Measurements from ENCODE around the gene TTLL12. TPM values are rescaled to one million over a fixed set of nuclear protein-coding genes. Genes with fewer than 3 reads are reported as not detected.

The TTLL12 gene
- total RNA-seq, 1 donor from 2014 or later: 36.6 TPM

DNA sequence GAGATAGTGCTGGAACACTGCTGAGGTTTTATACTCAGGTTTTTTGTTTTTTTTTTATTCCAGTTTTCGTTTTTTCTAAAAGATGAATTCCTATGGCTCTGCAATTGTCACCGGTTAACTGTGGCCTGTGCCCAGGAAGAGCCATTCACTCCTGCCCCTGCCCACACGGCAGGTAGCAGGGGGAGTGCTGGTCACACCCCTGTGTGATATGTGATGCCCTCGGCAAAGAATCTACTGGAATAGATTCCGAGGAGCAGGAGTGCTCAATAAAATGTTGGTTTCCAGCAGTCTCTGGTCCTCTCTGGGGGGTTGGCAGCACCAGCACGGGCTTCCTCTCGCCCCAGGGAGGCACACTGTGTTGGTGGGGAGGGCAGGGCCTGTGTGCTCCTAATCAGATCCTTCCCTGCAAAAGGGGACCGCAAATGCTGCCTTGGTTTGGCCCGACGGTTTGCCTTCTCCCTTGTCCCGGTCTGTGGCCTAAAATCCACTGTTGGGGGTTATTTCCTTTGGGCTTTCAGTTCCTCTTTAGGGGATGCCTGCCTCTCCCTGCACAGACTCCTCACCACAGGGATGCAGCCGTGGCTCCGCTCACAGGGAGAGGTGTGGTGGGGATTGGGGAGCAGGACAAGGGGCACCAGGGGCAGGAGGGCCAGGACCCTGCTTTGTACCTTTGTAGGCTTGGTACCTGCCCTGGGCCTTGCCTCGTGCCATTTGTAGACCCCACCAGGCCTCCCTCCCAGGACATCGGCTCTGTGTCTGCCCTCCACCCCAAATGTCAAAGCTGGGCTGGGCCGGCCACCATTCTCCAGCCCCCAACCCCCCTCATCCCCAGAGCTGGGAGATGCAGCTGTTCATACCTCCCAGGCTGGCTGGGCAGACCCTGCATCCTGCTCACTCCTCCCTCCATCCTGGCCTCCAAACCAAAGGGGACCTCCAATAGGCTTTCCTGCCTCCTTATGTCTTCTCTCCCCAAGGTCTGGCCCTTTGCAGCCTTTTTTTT, 57.2 kb downstream of the TTLL12 start:
- no peak overlapping the region for H3K4me3 Mint-ChIP-seq (ENCODE audit: unreplicated experiment)
- H3K36me3 Mint-ChIP-seq (ENCODE audit: unreplicated experiment): no peaks in the 10 kb centered on the region
- peaks cover 4% of the 10 kb centered on the region for H3K4me1 Mint-ChIP-seq (ENCODE audit: low read depth, unreplicated experiment)
- H3K9me3 Mint-ChIP-seq (ENCODE audit: unreplicated experiment): peaks cover 2% of the 10 kb centered on the region
- TF ChIP-seq, protein P1, sequence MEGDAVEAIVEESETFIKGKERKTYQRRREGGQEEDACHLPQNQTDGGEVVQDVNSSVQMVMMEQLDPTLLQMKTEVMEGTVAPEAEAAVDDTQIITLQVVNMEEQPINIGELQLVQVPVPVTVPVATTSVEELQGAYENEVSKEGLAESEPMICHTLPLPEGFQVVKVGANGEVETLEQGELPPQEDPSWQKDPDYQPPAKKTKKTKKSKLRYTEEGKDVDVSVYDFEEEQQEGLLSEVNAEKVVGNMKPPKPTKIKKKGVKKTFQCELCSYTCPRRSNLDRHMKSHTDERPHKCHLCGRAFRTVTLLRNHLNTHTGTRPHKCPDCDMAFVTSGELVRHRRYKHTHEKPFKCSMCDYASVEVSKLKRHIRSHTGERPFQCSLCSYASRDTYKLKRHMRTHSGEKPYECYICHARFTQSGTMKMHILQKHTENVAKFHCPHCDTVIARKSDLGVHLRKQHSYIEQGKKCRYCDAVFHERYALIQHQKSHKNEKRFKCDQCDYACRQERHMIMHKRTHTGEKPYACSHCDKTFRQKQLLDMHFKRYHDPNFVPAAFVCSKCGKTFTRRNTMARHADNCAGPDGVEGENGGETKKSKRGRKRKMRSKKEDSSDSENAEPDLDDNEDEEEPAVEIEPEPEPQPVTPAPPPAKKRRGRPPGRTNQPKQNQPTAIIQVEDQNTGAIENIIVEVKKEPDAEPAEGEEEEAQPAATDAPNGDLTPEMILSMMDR (IDR thresholded peaks at IDR 0.05; ENCODE audit: partially characterized antibody, unreplicated experiment): no peak
- DNase-seq: no peak
- peaks cover 9% of the 10 kb centered on the region for H3K27me3 Mint-ChIP-seq (ENCODE audit: unreplicated experiment)
- H3K27ac Mint-ChIP-seq (ENCODE audit: unreplicated experiment): no peak overlapping the region

DNA sequence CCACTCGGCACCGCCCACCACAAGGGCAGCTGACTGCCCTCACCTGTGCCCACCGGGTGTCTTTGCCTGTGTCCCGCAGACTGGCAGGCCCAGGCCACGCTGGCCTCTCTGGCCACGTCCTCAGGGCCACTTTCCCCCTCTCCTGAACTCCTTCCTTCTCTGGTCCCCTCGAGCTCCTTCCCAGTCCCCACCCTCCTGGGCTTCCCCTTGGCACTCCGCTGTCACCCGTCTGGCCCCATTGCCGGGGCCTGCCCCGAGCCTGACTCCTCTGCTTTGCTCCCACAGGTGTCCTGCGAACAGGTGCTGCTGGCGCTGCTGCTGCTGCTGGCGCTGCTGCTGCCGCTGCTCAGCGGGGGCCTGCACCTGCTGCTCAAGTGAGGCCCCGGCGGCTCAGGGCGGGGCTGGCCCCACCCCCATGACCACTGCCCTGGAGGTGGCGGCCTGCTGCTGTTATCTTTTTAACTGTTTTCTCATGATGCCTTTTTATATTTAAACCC, 58.0 kb downstream of the TTLL12 start:
- no peak overlapping the region for H3K4me3 Mint-ChIP-seq (ENCODE audit: unreplicated experiment)
- TF ChIP-seq, protein P1 (IDR thresholded peaks at IDR 0.05; ENCODE audit: partially characterized antibody, unreplicated experiment): no peak
- no peak overlapping the region for H3K27ac Mint-ChIP-seq (ENCODE audit: unreplicated experiment)
- peaks cover 9% of the 10 kb centered on the region for H3K27me3 Mint-ChIP-seq (ENCODE audit: unreplicated experiment)
- peaks cover 2% of the 10 kb centered on the region for H3K9me3 Mint-ChIP-seq (ENCODE audit: unreplicated experiment)
- DNase-seq: no peak
- no peaks in the 10 kb centered on the region for H3K36me3 Mint-ChIP-seq (ENCODE audit: unreplicated experiment)
- peaks cover 4% of the 10 kb centered on the region for H3K4me1 Mint-ChIP-seq (ENCODE audit: low read depth, unreplicated experiment)

DNA sequence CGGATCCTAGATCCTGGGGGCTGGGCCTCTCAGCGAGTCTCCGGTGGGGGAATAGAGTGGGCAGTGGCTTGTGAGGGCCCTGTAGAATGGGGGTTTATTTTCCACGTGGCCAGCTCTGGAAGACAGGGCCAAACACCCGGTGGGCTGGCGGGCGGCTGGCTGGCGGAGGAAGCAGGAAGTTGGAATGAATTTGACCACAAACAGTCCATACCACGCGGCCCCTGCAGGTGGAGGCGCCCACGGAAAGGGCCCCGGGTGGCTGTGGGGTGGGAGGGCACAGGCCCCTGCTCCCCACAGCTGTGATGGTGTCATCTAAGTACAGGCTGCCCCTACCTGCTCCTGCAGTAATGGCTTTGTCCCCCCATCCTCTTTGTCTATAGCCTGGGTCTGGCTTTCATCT, 58.8 kb downstream of the TTLL12 start:
- Mint-ChIP-seq H3K27ac (ENCODE audit: unreplicated experiment) (no peak overlapping the region), H3K4me3 (ENCODE audit: unreplicated experiment) (no peak overlapping the region), H3K9me3 (ENCODE audit: unreplicated experiment) (peaks cover under 1% of the 10 kb centered on the region), H3K4me1 (ENCODE audit: low read depth, unreplicated experiment) (peaks cover 5% of the 10 kb centered on the region), H3K36me3 (ENCODE audit: unreplicated experiment) (no peaks in the 10 kb centered on the region), H3K27me3 (ENCODE audit: unreplicated experiment) (peaks cover 6% of the 10 kb centered on the region)
- TF ChIP-seq, protein P1 (IDR thresholded peaks at IDR 0.05; ENCODE audit: partially characterized antibody, unreplicated experiment): no peak
- no peak for DNase-seq

DNA sequence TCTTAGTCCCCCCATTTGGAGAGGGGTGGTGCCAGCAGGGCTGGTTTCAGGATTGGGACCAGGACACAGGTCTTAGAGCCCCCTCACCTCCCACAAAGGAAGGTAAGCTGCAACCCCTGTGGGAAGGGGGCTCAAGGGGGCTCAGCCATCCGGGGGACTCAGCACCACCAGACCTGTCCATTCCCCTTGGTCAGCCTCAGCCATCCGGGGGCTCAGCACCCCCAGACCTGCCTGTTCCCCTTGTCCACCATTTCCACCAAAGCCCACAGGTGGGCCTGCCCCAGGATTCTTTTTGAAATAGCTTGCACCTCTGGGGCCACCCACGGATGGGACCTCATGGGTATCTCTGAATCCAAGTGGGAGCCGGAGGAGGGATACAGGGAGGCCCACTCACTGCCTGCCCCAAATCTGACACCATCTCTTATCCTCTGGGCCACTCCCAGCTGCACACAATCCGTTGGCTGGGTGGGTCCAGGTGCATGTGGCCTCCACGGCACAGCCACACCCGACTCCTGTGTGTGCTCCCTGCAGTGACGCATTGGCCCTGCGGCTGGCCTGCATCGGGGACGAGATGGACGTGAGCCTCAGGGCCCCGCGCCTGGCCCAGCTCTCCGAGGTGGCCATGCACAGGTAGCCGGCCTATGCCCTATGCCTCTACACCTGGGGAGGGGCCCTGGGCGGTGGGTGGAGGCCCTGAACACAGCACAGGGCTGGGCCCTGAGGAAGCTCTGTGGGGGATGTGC, 59.6 kb downstream of the TTLL12 start:
- Mint-ChIP-seq H3K4me3 (ENCODE audit: unreplicated experiment) (no peak overlapping the region), H3K4me1 (ENCODE audit: low read depth, unreplicated experiment) (peaks cover 9% of the 10 kb centered on the region), H3K27me3 (ENCODE audit: unreplicated experiment) (peaks cover 6% of the 10 kb centered on the region), H3K36me3 (ENCODE audit: unreplicated experiment) (no peaks in the 10 kb centered on the region), H3K27ac (ENCODE audit: unreplicated experiment) (no peak overlapping the region), H3K9me3 (ENCODE audit: unreplicated experiment) (peaks cover 4% of the 10 kb centered on the region)
- TF ChIP-seq, protein P1 (IDR thresholded peaks at IDR 0.05; ENCODE audit: partially characterized antibody, unreplicated experiment): no peak
- DNase-seq: no peak

Data from glutamatergic neuron (in vitro differentiated cells).